Cortex of kidney (tissue), 1 donor: Measurements from ENCODE around the gene HLA-A.

Source experiments
- DNase-seq: peaks from one replicate; lab custom pipeline; 2025; lab: John Stamatoyannopoulos, UW

Gene HLA-A

GRCh38 chr6:29989211-29989610, 46.9 kb downstream of the HLA-A start:
- DNase-seq, result no peak

GRCh38 chr6:29990931-29991330, 48.6 kb downstream of the HLA-A start:
- DNase-seq, result no peak

DNA sequence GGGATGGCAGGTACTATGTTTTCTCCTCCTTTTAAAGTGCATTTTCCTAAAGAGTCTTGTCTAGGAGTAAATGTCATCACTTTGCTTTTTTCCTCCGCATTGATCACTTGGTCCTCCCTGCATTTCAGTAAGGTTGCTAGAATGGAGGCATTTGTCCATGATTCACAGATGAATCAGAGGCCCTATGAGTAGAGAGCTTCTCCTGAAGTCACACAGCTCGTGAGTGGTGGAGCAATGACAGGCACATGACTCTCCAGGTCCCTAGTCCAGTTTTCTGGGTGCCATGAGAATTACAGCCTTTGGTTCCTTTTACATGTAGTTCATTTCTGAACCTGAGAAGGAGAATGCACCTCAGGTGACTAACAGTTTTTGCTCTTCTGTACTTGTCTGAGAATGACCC, 50.5 kb downstream of the HLA-A start:
- no peak for DNase-seq

- DNase-seq, result no peak
Observed at GRCh38 chr6:29994826-29995225, 52.5 kb downstream of the HLA-A start.

DNA sequence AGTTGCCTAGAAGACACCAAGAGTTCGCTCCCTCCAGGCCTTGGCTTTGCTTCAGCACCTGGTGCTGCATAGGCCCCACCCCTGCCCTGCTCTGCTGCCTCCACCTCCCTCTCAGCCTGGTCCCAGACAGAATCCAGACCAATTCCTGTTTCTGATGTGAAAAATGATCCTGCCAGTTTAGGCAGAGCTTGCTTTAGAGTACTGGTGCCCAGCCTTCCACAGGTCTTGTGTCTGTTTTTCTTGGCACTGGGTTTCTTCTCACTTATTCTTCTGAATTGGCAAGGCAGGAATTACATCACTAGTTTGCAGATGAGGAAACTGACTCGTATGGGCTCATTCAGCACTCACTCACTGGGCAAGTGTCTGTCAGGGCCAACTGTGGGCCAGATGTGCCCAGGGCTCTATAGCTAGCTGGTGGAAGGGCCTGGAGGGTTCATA, 53.0 kb downstream of the HLA-A start:
- DNase-seq, result no peak
